Transverse colon (tissue), 4 donors: Measurements from ENCODE around the gene CYP17A1.

Source experiments
- CTCF ChIP-seq, 5 experiments: fragments of 200-600 bp in 3 of 5; fragments of 450-650 bp in 2 of 5; sonication (generic) in 3 of 5; IDR thresholded peaks; 1 replicate in 2 of 5; 2 replicates in 3 of 5; pipeline ENCODE4 v1.5.1; 2016 to 2017; ENCODE audit warnings: antibody characterized with exemption in 5 of 5, inconsistent platforms in 3 of 5, mild to moderate bottlenecking in 2 of 5, moderate library complexity in 1 of 5
- EP300 ChIP-seq: sonication (generic); formaldehyde crosslinking; IDR thresholded peaks from one replicate; pipeline ENCODE4 v1.6.1; 2017; ENCODE audit warnings: antibody characterized with exemption, low read depth
- POLR2A ChIP-seq: fragments of 450-650 bp; IDR thresholded peaks from one replicate; pipeline ENCODE4 v1.6.1; 2016; ENCODE audit warnings: antibody characterized with exemption, mild to moderate bottlenecking, moderate library complexity
- POLR2AphosphoS5 ChIP-seq, 3 donors: sonication (generic); formaldehyde crosslinking; IDR thresholded peaks; one replicate each; pipeline ENCODE4 v1.6.1; 2016; ENCODE audit warnings: antibody characterized with exemption in 3 of 3

- TF ChIP-seq EP300 (no peak), CTCF (IDR thresholded peaks at IDR 0.05) (no peak), POLR2A (no peak), POLR2AphosphoS5 (IDR thresholded peaks at IDR 0.05) (no peak)
Observed at GRCh38 chr10:102801978-102802377, 35.2 kb downstream of the CYP17A1 start.
